Hepatocyte (in vitro differentiated cells): ENCODE data around the gene ARL3.

Source experiments
- CTCF ChIP-seq: fragments of 200-600 bp; sonication (generic); IDR thresholded peaks from 2 replicates; pipeline ENCODE4 v1.5.1; 2016; ENCODE audit warnings: antibody characterized with exemption, mild to moderate bottlenecking; ENCODE audit not compliant: poor library complexity
- EZH2phosphoT487 ChIP-seq: fragments of 200-600 bp; sonication (generic); IDR thresholded peaks from one replicate; pipeline ENCODE4 v1.6.1; 2018; ENCODE audit warnings: antibody characterized with exemption, mild to moderate bottlenecking, low read depth, moderate library complexity; ENCODE audit not compliant: unreplicated experiment, severe bottlenecking

GRCh38 chr10:102679596-102679995 is 34.6 kb downstream of the ARL3 start:
- TF ChIP-seq CTCF (no peak), EZH2phosphoT487 (no peak)
